Measurements from ENCODE around the gene SLC6A7.

The SLC6A7 gene

GRCh38 chr5:150189728-150190502 lies at the start of gene SLC6A7:
Gene SLC6A7, plus strand, starts transcription at chr5:150190062. Its CDS starts 266 bp downstream, at chr5:150190328.
- no peak for TF ChIP-seq CTCF (IDR thresholded peaks at IDR 0.05; ENCODE audit: insufficient read depth, low read length, missing control alignments)
- CTCF ChIA-PET: interaction anchor here (2.1 to 3.4 kb wide), 2 partner anchors 14 to 28 kb away, joined by 4 to 21 read pairs; no protein-coding TSS in a partner anchor
- H3K4me3 ChIP-seq (ENCODE audit: low read depth, low read length): no peak within 1 kb of the TSS

GRCh38 chr5:150140830-150141229 lies 49.0 kb upstream of the SLC6A7 start:
- H3K4me3 ChIP-seq (ENCODE audit: low read depth, low read length): no peak overlapping the region; the same call in 1 of the 2 replicates
- POLR2A ChIA-PET: interaction anchor here (1.0 to 9.7 kb wide), 2 partner anchors 11 to 18 kb away, joined by 3 to 115 read pairs; partner anchors contain the start of gene PDGFRB
- CTCF ChIA-PET: interaction anchor here (3.6 to 16.8 kb wide), 3 partner anchors 11 to 77 kb away, joined by 22 to 222 read pairs (median 52); partner anchors contain the start of gene PDGFRB
- no peak for TF ChIP-seq CTCF (IDR thresholded peaks at IDR 0.05; ENCODE audit: insufficient read depth, low read length, missing control alignments)
- peak; percentile 83 for DNase-seq (ENCODE audit: low read depth, low spot score)

More at GRCh38 chr5:150189728-150190502, at the start of gene SLC6A7:
- POLR2A ChIA-PET: no interaction called here
- DNase-seq (ENCODE audit: low read depth, low spot score): no peak

- TF ChIP-seq CTCF (IDR thresholded peaks at IDR 0.05; ENCODE audit: insufficient read depth, low read length, missing control alignments): no peak
- POLR2A ChIA-PET: interaction anchor here (9.7 kb wide), 1 partner anchor 11 kb away, joined by 115 read pairs; the partner anchor contains the start of gene PDGFRB
- H3K4me3 ChIP-seq (ENCODE audit: low read depth, low read length): no peak overlapping the region
- no peak for DNase-seq (ENCODE audit: low read depth, low spot score)
- CTCF ChIA-PET: interaction anchor here (3.6 to 9.5 kb wide), 2 partner anchors 12 to 13 kb away, joined by 22 to 52 read pairs; partner anchors contain the start of gene PDGFRB
Observed at GRCh38 chr5:150141544-150142184, 48.2 kb upstream of the SLC6A7 start.

- TF ChIP-seq CTCF (IDR thresholded peaks at IDR 0.05; ENCODE audit: insufficient read depth, low read length, missing control alignments): no peak
- CTCF ChIA-PET: interaction anchor here (0.7 to 9.5 kb wide), 3 partner anchors 12 to 17 kb away, joined by 3 to 52 read pairs (median 4); no protein-coding TSS in a partner anchor
- POLR2A ChIA-PET: interaction anchor here (1.3 to 9.7 kb wide), 2 partner anchors 10 to 11 kb away, joined by 9 to 115 read pairs; partner anchors contain the start of gene PDGFRB
- no peak overlapping the region for H3K4me3 ChIP-seq (ENCODE audit: low read depth, low read length)
- DNase-seq (ENCODE audit: low read depth, low spot score): no peak
Observed at GRCh38 chr5:150142185-150142958, 47.5 kb upstream of the SLC6A7 start.

GRCh38 chr5:150142959-150143349 lies 46.9 kb upstream of the SLC6A7 start:
- TF ChIP-seq CTCF (IDR thresholded peaks at IDR 0.05; ENCODE audit: insufficient read depth, low read length, missing control alignments): no peak
- CTCF ChIA-PET: interaction anchor here (0.7 to 9.5 kb wide), 4 partner anchors 10 to 16 kb away, joined by 3 to 52 read pairs (median 4); no protein-coding TSS in a partner anchor
- H3K4me3 ChIP-seq (ENCODE audit: low read depth, low read length): peak overlapping the region; percentile 16; the same call in 1 of the 2 replicates
- DNase-seq (ENCODE audit: low read depth, low spot score): no peak
- POLR2A ChIA-PET: interaction anchor here (0.8 to 9.7 kb wide), 4 partner anchors 9 to 208 kb away, joined by 3 to 115 read pairs (median 6); partner anchors contain the start of genes HMGXB3, PDGFRB and TIGD6

All from AG04449 (cell line).